NCI-H2107 treated with DMSO at 0.1 percent for 48 hours (cell line): ENCODE results near the gene IRF2BPL.

Source experiments
- DNase-seq: peaks from one replicate; lab custom pipeline; 2025; ENCODE audit not compliant: unreplicated experiment; lab: John Stamatoyannopoulos, UW

The IRF2BPL gene

GRCh38 chr14:77028384-77029231 lies at the start of gene IRF2BPL:
IRF2BPL (minus strand) TSS chr14:77028708; CDS start chr14:77027792, 916 bp downstream.
- peak; percentile 99 for DNase-seq

GRCh38 chr14:77077040-77077439 lies 48.5 kb upstream of the IRF2BPL start:
- no peak for DNase-seq

- DNase-seq = no peak
Observed at GRCh38 chr14:77076113-77076631, 47.7 kb upstream of the IRF2BPL start.

GRCh38 chr14:77074969-77075368 lies 46.5 kb upstream of the IRF2BPL start:
- DNase-seq = no peak

- DNase-seq = peak; percentile 40
Observed at GRCh38 chr14:77071938-77072388, 43.5 kb upstream of the IRF2BPL start.

- no peak for DNase-seq
Observed at GRCh38 chr14:77069551-77069950, 41.0 kb upstream of the IRF2BPL start.

- no peak for DNase-seq
Observed at GRCh38 chr14:77068517-77069200, 40.2 kb upstream of the IRF2BPL start.

GRCh38 chr14:77067632-77068516 lies 39.4 kb upstream of the IRF2BPL start:
- DNase-seq = peak; percentile 56

GRCh38 chr14:77066578-77067172 lies 38.2 kb upstream of the IRF2BPL start:
- no peak for DNase-seq

- no peak for DNase-seq
Observed at GRCh38 chr14:77065851-77066577, 37.5 kb upstream of the IRF2BPL start.

GRCh38 chr14:77064521-77065178 lies 36.1 kb upstream of the IRF2BPL start:
- no peak for DNase-seq

GRCh38 chr14:77063571-77064171 lies 35.2 kb upstream of the IRF2BPL start:
- no peak for DNase-seq

- no peak for DNase-seq
Observed at GRCh38 chr14:77062261-77062660, 33.8 kb upstream of the IRF2BPL start.

GRCh38 chr14:77061630-77062257 lies 33.2 kb upstream of the IRF2BPL start:
- DNase-seq = no peak

- DNase-seq = no peak
Observed at GRCh38 chr14:77059276-77059915, 30.9 kb upstream of the IRF2BPL start.

- DNase-seq = no peak
Observed at GRCh38 chr14:77058785-77059184, 30.3 kb upstream of the IRF2BPL start.

GRCh38 chr14:77058117-77058516 lies 29.6 kb upstream of the IRF2BPL start:
- DNase-seq = no peak

- DNase-seq = no peak
Observed at GRCh38 chr14:77055981-77056380, 27.5 kb upstream of the IRF2BPL start.
